AG10803 (cell line): ENCODE measurements around the gene CACNA2D1.

Experiments
- DNase-seq: peaks from one replicate; pipeline ENCODE4 v3.0.0; 2010; ENCODE audit warnings: low read depth
- H3K4me3 ChIP-seq: 2 replicates; pipeline ENCODE4 v1.5.1; 2011; ENCODE audit warnings: mild to moderate bottlenecking, low read length, control low read depth
- CTCF ChIP-seq: conservative IDR thresholded peaks from 2 replicates; pipeline ENCODE4 v1.5.1; 2011; ENCODE audit warnings: mild to moderate bottlenecking, low read length, control low read depth, inconsistent platforms

The CACNA2D1 gene

GRCh38 chr7:82348251-82348650, 95.3 kb downstream of the CACNA2D1 start:
- no peak overlapping the region for H3K4me3 ChIP-seq
- TF ChIP-seq CTCF: no peak
- no peak for DNase-seq

GRCh38 chr7:82347808-82348207, 95.8 kb downstream of the CACNA2D1 start:
- DNase-seq: no peak
- no peak overlapping the region for H3K4me3 ChIP-seq
- TF ChIP-seq CTCF: no peak

- no peak overlapping the region for H3K4me3 ChIP-seq
- no peak for TF ChIP-seq CTCF
- peak; percentile 6 for DNase-seq
Observed at GRCh38 chr7:82345886-82346285, 97.7 kb downstream of the CACNA2D1 start.

- DNase-seq: no peak
- TF ChIP-seq CTCF: no peak
- no peak overlapping the region for H3K4me3 ChIP-seq
Observed at GRCh38 chr7:82343716-82344115, 99.9 kb downstream of the CACNA2D1 start.

GRCh38 chr7:82339958-82340357, 103.6 kb downstream of the CACNA2D1 start:
- peak; percentile 18 for DNase-seq
- TF ChIP-seq CTCF: no peak
- no peak overlapping the region for H3K4me3 ChIP-seq

GRCh38 chr7:82335927-82336326, 107.7 kb downstream of the CACNA2D1 start:
- no peak for TF ChIP-seq CTCF
- peak; percentile 47 for DNase-seq
- no peak overlapping the region for H3K4me3 ChIP-seq

GRCh38 chr7:82335001-82335400, 108.6 kb downstream of the CACNA2D1 start:
- TF ChIP-seq CTCF: no peak
- peak; percentile 30 for DNase-seq
- H3K4me3 ChIP-seq: no peak overlapping the region
